CD4-positive, alpha-beta T cell treated with Interleukin-6 at 100 ng/mL for 8 hours (primary cell): ENCODE measurements around the gene RASEF.
"Not testable (repeated sequence)": the region's sequence is repeated elsewhere in the genome, so short reads cannot be mapped to it uniquely, and the experiment has no call there.

ENCODE experiments used
- DNase-seq: peaks from one replicate; pipeline ENCODE4 v3.0.0-alpha.2; 2020; ENCODE audit warnings: mixed read lengths, low spot score

Gene RASEF

GRCh38 chr9:82970359-82970758 is 92.6 kb downstream of the RASEF start:
- no peak for DNase-seq

DNA sequence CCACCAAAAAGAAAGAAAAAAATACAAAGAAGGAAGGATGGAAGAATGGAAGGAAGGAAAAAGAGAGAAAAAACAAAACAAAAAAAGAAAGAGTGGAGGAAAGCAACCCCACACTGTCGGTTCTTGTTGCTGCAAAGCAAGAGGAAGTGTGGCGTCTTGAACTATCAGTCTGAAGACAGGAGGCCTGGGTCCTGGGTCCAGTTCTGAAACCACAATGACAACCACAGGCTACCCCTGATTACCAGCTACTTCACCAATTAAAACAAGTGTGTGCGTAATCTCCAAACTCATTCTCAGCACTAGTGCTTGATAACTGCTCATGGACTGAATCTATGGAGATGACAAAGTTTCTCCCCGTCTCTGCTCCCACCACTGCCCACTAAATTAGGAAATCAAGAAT is 93.7 kb downstream of the RASEF start:
- no peak for DNase-seq

GRCh38 chr9:82968816-82969215 is 94.1 kb downstream of the RASEF start:
- no peak for DNase-seq

GRCh38 chr9:82968388-82968787 is 94.6 kb downstream of the RASEF start:
- no peak for DNase-seq

- no peak for DNase-seq
These were observed 101.3 kb downstream of the RASEF start for GRCh38 chr9:82961504-82962125.

DNA sequence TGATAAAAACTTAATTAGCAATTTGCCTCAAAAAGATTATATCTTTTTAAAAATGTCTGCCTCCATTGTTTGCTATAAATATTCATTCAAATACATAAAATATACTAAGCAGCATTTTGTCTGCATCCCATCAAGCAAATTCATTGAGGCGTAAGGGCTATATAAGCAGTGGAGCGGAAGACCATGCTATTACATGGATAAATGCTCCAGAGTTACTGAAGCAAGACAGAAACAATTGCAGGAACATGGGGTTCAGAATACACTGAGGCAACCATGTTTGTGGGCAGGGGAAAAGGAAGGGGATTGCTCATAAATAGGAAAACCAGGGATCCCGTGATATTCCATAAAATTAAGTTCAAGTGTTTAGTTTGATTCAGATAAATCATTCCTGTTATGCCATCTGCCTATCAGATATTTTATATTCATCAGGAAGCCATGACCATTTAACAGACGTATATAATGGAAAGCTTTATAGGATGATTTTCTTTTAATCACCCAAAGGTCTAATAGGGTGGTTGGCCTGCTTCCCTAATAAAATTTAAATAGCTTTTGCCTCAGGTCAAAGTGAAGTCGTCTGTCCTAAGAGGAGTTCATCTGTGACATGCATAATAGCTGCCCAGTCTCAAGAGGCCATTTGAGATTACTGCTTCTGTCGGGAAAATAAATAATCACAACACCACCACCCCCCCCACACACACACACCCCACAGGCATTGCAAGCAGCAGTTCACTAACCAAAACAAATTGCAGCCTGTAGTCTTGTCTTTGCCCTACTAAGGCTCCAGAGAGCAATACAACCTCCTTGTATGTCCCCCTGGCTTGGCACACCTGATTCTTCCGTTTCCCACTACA is 105.2 kb downstream of the RASEF start:
- DNase-seq: no peak

- no peak for DNase-seq
These were observed 113.7 kb downstream of the RASEF start for GRCh38 chr9:82949203-82949602.

DNA sequence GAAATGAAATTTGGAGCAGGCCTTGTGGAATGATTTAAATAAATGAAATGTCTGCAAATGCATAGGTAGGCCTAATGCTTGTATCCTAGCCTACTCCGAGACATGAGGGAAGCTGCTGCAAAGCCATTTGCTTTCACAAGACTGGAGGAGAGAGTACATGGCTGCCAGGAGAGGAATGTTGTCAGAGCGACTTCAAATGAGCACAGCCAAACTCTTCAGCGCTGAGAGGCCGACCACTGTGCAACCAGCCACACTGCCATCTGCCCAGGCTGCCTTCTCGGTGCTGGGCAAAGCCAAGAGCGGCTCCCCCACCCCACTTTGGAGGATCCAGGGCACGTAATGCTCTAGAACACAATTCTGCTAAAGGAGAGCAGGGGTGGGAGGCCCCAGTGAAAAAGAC is 122.6 kb downstream of the RASEF start:
- DNase-seq: no peak

DNA sequence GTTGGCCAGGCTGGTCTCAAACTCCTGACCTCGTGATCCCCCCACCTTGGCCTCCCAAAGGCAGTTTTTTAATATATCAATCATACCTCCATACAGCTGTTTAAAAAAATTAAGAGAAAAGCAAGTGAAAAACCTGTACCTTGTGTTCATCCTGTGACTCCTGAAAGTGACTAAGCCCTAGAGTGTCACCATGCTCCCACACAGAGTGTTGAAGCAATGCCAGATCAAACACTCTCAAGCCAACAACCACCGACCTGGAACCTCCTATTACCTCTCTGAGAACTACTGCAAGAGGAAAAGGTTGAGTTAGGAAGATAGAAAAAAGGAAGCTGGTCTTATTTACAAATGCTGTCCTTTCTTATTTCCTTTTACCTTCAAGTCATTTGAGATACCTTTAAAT is 123.5 kb downstream of the RASEF start:
- no peak for DNase-seq

GRCh38 chr9:82938426-82939218 is 124.3 kb downstream of the RASEF start:
- DNase-seq: no peak

DNA sequence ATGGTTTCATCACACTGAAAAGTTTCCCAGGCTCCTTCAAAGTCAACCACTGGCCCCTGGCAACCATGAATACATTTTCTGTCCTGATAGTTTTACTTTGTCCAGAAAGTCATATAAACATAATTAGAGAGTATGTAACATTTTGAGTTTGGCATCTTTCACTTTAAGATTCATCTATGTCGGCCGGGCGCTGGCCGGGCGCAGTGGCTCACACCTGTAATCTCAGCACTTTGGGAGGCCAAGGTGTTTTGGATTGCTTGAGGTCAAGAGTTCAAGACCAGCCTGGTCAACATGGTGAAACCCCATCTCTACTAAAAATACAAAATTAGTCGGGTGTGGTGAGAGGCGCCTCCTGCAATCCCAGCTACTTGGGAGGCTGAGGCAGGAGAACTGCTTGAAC is 126.4 kb downstream of the RASEF start:
- DNase-seq: not testable (repeated sequence)

- no peak for DNase-seq
These were observed 128.0 kb downstream of the RASEF start for GRCh38 chr9:82934949-82935348.

DNA sequence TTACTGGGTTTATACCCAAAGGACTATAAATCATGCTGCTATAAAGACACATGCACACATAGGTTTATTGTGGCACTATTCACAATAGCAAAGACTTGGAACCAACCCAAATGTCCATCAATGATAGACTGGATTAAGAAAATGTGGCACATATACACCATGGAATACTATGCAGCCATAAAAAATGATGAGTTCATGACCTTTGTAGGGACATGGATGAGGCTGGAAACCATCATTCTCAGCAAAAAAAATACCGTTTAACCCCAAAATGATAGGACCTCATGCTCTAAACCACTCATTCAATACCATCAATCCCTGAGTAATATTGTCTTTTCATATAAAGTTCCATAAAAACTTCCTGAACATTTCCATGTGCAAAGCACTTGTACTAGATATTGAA is 128.9 kb downstream of the RASEF start:
- not testable (repeated sequence) for DNase-seq

DNA sequence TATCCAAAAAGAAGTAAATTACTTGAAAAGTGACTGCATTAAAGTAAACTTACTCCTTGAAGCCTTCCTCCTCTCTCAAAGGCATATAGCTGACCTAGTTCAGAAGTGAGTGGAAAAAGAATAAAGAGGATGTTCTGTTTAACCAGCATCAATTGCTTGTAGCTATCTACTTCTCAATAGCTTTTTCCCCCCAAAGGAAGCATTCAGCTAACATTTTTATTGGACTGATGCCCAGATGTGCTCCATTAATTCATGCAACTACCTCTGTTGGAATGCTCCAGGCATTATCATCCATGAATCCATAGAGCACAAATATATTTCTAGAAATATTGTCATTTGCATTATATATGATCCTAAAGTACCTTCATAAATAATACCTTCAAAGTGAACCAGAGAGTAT is 132.8 kb downstream of the RASEF start:
- no peak for DNase-seq
